GM12873 (cell line): ENCODE data around the gene TPD52L2.

Experiments used
- TF ChIP-seq, protein P1 (sequence below): IDR thresholded peaks from 2 replicates; pipeline ENCODE4 v1.5.1; 2012; ENCODE audit warnings: low read depth, mild to moderate bottlenecking, moderate library complexity, low read length, control low read depth; ENCODE audit not compliant: insufficient read depth; ENCODE audit errors: missing control alignments

Gene TPD52L2

DNA sequence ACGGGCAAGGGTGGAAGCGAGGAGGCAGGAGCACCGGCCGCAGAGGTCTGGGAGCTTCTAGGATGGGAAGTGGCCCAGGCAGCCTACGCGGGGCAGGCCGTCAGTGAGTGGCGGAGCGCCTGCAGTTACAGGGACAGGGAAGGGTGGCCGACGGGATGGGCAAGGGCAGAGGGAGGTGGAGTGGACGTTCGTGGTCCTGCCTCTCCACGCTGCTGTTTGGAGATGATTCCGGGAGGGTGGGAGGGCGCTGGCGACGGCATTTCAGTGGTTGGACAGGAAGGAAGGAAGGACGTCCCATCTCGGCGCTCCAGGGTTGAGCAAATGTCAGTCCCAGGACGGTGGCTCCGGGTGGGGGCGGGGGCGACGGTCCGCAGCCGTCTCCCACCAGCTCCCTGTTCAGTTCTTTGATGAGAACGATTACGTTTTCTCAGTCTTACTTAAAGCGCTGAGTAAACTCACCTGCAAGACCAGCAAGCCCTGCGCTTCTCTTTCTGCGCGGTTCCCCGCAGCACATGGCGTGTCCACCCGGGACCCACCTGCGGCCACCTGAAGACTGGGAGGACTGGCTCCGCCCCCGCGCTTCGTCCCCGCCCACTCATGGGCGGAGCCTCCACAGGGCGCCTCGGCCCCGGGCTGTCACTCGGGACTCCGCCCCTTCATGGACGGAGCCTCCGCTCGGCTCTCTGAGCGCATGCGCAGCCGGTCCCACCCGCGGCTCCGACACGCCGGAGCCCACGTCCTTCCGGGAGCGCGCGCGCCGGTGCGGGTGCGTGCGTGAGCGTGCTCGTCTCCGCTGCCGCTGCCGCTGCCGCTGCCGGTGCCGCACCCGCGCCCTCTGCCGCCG is 29.5 kb downstream of the TPD52L2 start, which contains the start of gene DNAJC5:
DNAJC5 (plus strand) TSS at position 769 of the 844 bp plus-strand sequence. CDS start 33,220 bp downstream, outside the sequence.
- TF ChIP-seq, protein P1, sequence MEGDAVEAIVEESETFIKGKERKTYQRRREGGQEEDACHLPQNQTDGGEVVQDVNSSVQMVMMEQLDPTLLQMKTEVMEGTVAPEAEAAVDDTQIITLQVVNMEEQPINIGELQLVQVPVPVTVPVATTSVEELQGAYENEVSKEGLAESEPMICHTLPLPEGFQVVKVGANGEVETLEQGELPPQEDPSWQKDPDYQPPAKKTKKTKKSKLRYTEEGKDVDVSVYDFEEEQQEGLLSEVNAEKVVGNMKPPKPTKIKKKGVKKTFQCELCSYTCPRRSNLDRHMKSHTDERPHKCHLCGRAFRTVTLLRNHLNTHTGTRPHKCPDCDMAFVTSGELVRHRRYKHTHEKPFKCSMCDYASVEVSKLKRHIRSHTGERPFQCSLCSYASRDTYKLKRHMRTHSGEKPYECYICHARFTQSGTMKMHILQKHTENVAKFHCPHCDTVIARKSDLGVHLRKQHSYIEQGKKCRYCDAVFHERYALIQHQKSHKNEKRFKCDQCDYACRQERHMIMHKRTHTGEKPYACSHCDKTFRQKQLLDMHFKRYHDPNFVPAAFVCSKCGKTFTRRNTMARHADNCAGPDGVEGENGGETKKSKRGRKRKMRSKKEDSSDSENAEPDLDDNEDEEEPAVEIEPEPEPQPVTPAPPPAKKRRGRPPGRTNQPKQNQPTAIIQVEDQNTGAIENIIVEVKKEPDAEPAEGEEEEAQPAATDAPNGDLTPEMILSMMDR = no peak

DNA sequence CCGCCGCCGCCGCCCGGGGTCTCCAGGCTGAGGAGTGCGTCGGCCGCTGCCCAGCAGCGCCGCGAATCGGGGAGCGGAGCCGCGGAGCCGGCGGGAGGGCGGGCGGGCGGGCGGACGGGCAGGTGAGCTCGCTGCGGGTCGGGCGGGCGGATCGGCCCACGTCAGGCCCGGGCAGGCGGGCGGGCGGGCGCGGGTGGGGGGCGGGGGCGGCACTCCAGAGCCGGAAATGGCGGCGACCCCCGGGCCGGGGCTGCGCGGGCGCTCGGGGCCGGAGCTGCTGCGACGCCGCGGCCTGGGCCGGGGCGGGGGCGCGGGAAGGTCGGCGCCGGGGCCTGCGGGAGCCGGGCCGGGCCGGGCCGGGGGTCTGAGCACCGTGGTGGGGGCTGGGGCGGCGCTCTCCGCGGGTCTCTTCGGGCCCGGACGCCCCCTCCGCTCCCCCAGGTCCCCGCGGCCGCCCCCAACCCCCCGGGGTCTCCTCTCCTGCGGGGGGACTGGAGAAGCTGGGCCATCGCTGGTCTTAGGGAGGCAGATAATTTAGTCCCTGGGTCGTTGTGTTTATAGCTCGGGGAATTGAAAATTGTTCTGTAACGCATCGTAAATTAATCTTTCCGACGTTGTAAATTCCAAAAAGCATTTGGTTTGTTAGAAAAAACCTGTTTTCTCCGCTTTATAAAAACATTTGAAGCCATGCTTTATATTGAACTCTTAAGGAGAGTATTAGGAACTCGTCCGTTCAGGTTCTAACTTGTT is 30.3 kb downstream of the TPD52L2 start:
- TF ChIP-seq, protein P1 = no peak

DNA sequence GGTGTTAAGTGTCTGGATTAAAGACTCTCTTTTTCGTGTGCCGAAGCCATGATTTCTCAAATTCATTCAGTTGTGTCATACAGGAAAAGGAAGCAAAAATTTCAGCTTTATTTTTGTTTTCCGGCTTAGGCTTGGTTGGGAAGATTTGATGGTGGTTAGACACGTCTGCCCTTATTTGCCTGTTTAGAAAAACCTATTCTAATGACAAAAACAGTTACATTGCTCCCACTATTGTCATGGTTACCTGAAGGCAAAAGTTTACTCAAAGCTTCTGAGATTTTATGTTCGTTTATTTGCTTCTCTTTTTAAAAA is 30.8 kb downstream of the TPD52L2 start:
- TF ChIP-seq, protein P1 = no peak

DNA sequence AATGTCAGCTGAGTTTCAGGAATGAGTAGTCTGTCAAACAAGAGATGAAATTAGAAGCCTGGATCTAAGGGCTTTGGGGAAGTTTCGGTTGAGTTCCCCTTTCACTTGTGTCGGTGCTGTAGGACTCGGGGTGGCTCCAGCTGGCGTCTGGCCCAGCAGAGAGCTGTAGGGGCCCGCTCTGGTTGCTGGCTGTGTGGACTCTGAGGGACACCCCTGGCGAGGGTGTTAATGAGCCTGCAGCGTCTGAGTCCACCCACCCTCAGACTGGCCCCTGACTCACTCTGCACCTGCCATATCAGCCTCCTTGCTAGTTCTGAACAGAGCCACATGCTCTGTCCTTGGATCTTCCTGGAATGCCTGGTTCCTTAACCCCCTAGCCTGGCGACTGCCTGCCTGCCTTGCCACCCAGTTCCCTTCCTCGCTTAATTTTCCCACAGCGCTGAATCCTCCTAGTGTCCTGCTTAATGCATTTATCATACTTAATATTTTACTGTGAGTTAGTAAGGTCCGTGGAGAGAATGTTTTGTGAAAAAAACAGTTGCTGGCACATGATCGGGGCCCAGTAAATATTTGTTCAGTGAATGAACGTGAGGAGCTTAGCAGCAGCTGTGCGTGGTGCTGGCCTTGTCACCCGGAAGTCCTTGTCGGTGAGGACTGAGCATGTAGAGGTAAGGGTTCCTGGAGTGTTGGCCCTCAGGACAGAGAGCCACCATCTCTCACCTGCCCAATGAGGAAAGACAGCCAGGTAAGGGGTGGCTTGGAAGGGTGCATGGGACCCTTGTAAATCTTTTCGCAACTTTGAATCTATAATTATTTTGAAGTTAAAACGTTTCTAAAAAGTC is 31.4 kb downstream of the TPD52L2 start:
- TF ChIP-seq, protein P1 = no peak

DNA sequence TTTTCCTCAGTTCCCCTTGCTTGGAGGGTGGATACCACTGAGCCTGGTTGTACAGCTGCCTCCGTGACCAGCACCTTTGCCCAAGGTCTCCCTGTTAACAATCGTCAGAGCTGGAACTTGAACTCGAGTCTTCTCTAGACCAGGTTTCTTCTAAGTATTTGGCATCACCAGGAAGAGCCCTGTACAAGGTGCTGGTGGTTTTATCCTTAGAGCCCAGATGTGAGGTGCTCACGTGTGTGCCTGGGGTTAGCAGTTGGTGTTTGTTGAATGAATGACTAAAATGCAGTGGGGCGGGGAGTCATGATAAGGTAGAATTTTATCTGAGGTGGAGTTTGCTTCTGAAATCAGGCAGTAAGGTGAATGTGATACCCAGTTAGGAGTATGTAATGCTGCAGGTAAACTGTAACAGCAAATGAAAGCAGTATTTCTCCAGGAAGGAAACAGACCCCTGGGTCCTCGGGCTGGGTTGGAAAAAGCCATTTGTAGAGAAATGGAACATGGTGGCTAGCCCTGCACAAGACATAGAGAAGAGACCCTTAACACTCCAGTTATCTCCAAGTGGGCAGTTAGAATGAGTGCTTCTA is 33.0 kb downstream of the TPD52L2 start:
- TF ChIP-seq, protein P1 = no peak

DNA sequence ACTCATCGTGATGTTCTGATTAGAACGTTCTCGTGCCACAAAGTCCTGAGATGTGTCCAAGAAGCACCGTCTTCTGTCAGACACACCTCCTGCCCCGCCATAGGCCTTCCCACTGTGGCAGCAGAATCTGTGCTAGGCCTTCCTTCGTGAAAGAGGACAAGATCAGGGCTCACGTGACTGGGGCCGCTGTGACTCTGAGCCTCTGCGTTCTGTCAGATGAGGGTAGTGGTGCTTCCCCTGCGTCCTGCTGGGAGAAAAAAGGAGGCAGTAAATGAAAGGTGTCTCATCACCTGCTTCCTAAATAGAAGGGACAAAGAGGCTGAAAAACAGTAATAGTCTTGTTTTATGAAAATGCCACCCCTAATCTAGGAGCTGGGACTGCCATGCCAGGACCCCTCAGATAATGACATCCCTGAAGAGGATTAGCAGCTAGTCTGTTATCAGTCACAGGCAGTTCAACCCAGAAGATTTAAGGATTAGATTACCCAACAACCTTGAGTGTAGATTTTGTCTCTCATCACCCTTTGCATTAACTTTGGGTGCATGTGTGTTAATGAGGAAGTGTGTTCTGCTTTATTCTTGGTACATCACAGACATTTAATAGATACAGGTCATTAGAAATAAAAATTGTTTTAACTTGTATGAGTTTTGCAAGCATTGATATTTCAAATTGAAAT is 34.0 kb downstream of the TPD52L2 start:
- TF ChIP-seq, protein P1 = no peak
